H1 (cell line): ENCODE measurements around the gene GDI2. TPM values are rescaled to one million over a fixed set of nuclear protein-coding genes. Genes with fewer than 3 reads are reported as not detected.

Experiments used
- POLR2AphosphoS5 ChIP-seq: IDR thresholded peaks from 2 replicates; pipeline ENCODE4 v1.6.1; 2011; ENCODE audit warnings: low read depth, low read length
- TAF7 ChIP-seq: optimal IDR thresholded peaks from 2 replicates; pipeline ENCODE3; 2011; ENCODE audit warnings: low read depth, mild to moderate bottlenecking, inconsistent platforms, low read length, moderate library complexity, borderline replicate concordance
- polyA plus RNA-seq, 7 experiments: library from polyadenylated mRNA; depleted of rRNA in 3 of 7; stranded (reverse) in 5 of 7; unstranded in 2 of 7; fragments of >200 nt in 5 of 7; fragments of 200-250 nt in 2 of 7; gene quantifications; 1 replicate in 5 of 7; 2 replicates in 1 of 7; 4 replicates in 1 of 7; pipeline versions ENCODE4 v1.2.1 to v1.2.3, GENCODE V29; 2011 to 2013; ENCODE audit warnings: missing spikeins in 2 of 7, mixed read lengths in 2 of 7
- total RNA-seq: library from RNA; stranded (reverse); fragmentation: NEBNext Ultra II Directional; extraction: Animal tissue kit (Norgen Biotek cat#: 25700); gene quantifications from 2 replicates; pipeline ENCODE4 v1.2.1, GENCODE V29; 2021

Gene GDI2
- total and polyA plus RNA-seq, 2 of the 8 experiments (the other 6 are each of a cell fraction or from before 2014, with no cell fraction given): 168 to 385 TPM

DNA sequence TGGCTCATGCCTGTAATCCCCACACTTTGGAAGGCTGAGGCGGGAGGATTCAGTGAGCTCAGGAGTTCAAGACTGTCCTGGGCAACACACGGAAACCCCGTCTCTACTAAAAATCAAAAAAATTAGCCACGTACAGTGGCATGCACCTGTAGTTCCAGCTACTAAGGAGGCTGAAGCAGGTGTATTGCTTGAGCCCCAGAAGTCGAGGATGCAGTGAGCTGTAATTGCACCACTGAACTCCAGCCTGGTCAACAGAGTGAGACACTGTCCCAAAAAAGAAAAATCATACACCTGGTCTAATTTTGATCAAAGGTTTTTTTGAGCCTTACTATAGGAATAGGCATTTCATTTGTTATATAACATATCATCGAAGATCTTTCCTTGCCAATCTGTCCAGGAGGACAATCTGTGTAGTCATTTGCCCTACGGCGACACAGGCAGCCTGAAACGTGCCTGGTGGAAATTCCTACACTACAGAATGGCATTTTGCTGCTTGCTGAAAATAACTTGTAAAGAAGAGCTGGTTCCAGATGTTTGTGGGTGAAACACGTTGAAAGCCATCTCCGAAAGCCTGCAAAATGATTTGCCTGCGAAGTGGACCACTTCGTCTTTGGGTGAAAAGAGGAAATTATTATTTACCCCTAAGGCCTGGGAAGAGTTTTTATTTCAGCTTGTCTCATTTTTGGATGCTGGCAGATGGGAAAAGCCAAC, 31.3 kb upstream of the GDI2 start (continued):
- TF ChIP-seq POLR2AphosphoS5: no peak
- TF ChIP-seq TAF7: no peak
- TF ChIP-seq, all 59 proteins: peak for 0
